HepG2 (cell line): ENCODE results near the gene SLC2A2. TPM values are rescaled to one million over a fixed set of nuclear protein-coding genes. Genes with fewer than 3 reads are reported as not detected.

Experiments
- ATAC-seq: fragments of 200-7000 bp; cut with Tn5 transposase; 3 replicates; pipeline ENCODE4 v1.9.1; 2020; ENCODE audit warnings: mild to moderate bottlenecking, moderate library complexity
- BruUV-seq: library from RNA; stranded (reverse); fragments of 400-500 nt; replicated peaks from 2 replicates; lab custom pipeline; 2021; lab: Mats Ljungman, UMichigan
- CTCF ChIA-PET: fragments of 300-600 bp; formaldehyde crosslinking; extraction: SDS; loops from one replicate; lab custom pipeline; 2021; ENCODE audit warnings: low total read pairs, inconsistent platforms, low intra/inter-chr PET ratio; lab: Yijun Ruan, JAX
- POLR2A ChIA-PET: fragments of 350-600 bp; sonication (Branson Sonifier 250); formaldehyde crosslinking; loops from one replicate; lab custom pipeline; 2020; ENCODE audit warnings: antibody characterized with exemption, inconsistent platforms; lab: Yijun Ruan, JAX
- DNase-seq: peaks from one replicate; pipeline ENCODE4 v3.0.0-alpha.2; 2015; ENCODE audit warnings: low spot score
- FAIRE-seq: peaks from 3 replicates; lab custom pipeline; 2011; peaks lifted over from hg19 to GRCh38; lab: Jason Lieb, UNC
- H2AFZ ChIP-seq: one replicate; pipeline ENCODE4 v1.6.1; 2011; ENCODE audit warnings: low read length, inconsistent platforms
- H3K27ac ChIP-seq: fragments of 300-600 bp; 3 replicates; pipeline ENCODE4 v1.8.0; 2011; ENCODE audit warnings: mixed run types, mild to moderate bottlenecking, mixed read lengths, low read length, inconsistent platforms; ENCODE audit not compliant: insufficient read depth; ENCODE audit errors: extremely low read length
- H3K27me3 ChIP-seq, 2 experiments: fragments of 200-600 bp in 1 of 2; 2 replicates in 1 of 2; 3 replicates in 1 of 2; pipeline versions ENCODE4 v1.6.0 to v1.8.0; 2011; ENCODE audit warnings: low read length in 2 of 2, mild to moderate bottlenecking in 2 of 2, moderate library complexity in 2 of 2, inconsistent platforms in 1 of 2; ENCODE audit not compliant: insufficient read depth in 2 of 2, control insufficient read depth in 1 of 2
- H3K36me3 ChIP-seq, 2 experiments: fragments of 200-600 bp in 1 of 2; replicated peaks in 1 of 2; 2 replicates in 1 of 2; 3 replicates in 1 of 2; pipeline versions ENCODE4 v1.5.1 to v1.8.0; 2011; ENCODE audit warnings: low read length in 2 of 2, inconsistent platforms in 1 of 2; ENCODE audit not compliant: insufficient read depth in 2 of 2, control insufficient read depth in 1 of 2
- H3K4me1 ChIP-seq: 2 replicates; pipeline ENCODE4 v1.5.1; 2012; ENCODE audit warnings: low read length, inconsistent platforms; ENCODE audit not compliant: insufficient read depth
- H3K4me2 ChIP-seq: 2 replicates; pipeline ENCODE4 v1.6.0; 2011; ENCODE audit warnings: low read depth, low read length, inconsistent platforms
- H3K4me3 ChIP-seq, 3 experiments: fragments of 200-600 bp in 1 of 3; sonication (generic), shearing (Covaris generic) in 1 of 3; replicated peaks in 1 of 3; 2 replicates each; pipeline ENCODE4 v1.5.1; 2011 to 2016; ENCODE audit warnings: low read length in 3 of 3, inconsistent platforms in 2 of 3, low read depth in 2 of 3, mild to moderate bottlenecking in 2 of 3, control low read depth in 1 of 3, mixed read lengths in 1 of 3; ENCODE audit not compliant: insufficient read depth in 1 of 3
- H3K79me2 ChIP-seq: one replicate; pipeline ENCODE4 v1.6.1; 2011; ENCODE audit warnings: low read length, inconsistent platforms; ENCODE audit not compliant: insufficient read depth
- H3K9ac ChIP-seq: 2 replicates; pipeline ENCODE4 v1.6.0; 2011; ENCODE audit warnings: mild to moderate bottlenecking, low read depth, low read length, inconsistent platforms; ENCODE audit not compliant: insufficient read depth
- H3K9me3 ChIP-seq: 2 replicates; pipeline ENCODE4 v1.5.1; 2012; ENCODE audit warnings: mild to moderate bottlenecking, low read length
- H4K20me1 ChIP-seq: 2 replicates; pipeline ENCODE4 v1.6.0; 2011; ENCODE audit warnings: inconsistent platforms, mild to moderate bottlenecking, low read length, moderate library complexity; ENCODE audit not compliant: insufficient read depth
- ARNTL ChIP-seq: sonication (generic); formaldehyde crosslinking; IDR thresholded peaks from 2 replicates; pipeline ENCODE4 v1.4.0; 2020; ENCODE audit warnings: mild to moderate bottlenecking, missing genetic modification reagents
- ELF4 ChIP-seq: sonication (generic); formaldehyde crosslinking; IDR thresholded peaks from 2 replicates; pipeline ENCODE4 v1.5.0; 2020; ENCODE audit warnings: missing genetic modification reagents, mild to moderate bottlenecking, moderate library complexity, borderline replicate concordance
- ZNF652 ChIP-seq: IDR thresholded peaks from 2 replicates; pipeline ENCODE4 v1.6.1; 2016; ENCODE audit warnings: low read depth, borderline replicate concordance
- ZNF891 ChIP-seq: sonication (generic); formaldehyde crosslinking; IDR thresholded peaks from 2 replicates; pipeline ENCODE4 v1.5.0; 2020; ENCODE audit warnings: mild to moderate bottlenecking, missing genetic modification reagents
- WGBS: methylation state at CpG from one replicate; pipeline ENCODE4 v1.1.6; 2017; ENCODE audit warnings: low lambda C conversion rate; 5-methylcytosine and 5-hydroxymethylcytosine counted together
- in situ Hi-C: cut with HindIII; loops from 2 replicates; pipeline ENCODE4 v1.10.0; 2017; ENCODE audit warnings: low pct_unique_long_range_greater_than_20kb; ENCODE audit not compliant: extremely low pct_ligation_motif_present
- intact Hi-C: fragments of 100-400 bp; cut with micrococcal nuclease; formaldehyde crosslinking; loops from one replicate; pipeline ENCODE4 v1.10.0; 2022; ENCODE audit not compliant: unreplicated experiment
- polyA plus RNA-seq, 8 experiments: library from polyadenylated mRNA; depleted of rRNA in 3 of 8; stranded (reverse) in 7 of 8; unstranded in 1 of 8; fragments of >200 nt; fragmentation: Illumina TruSeq in 4 of 8; extraction: Trizol in 4 of 8; gene quantifications; 2 replicates each; pipeline versions ENCODE4 v1.2.1 to v1.2.3, GENCODE V29; 2011 to 2016; ENCODE audit warnings: low read depth in 4 of 8, missing spikeins in 1 of 8, mixed read lengths in 1 of 8; ENCODE audit not compliant: insufficient read depth in 1 of 8
- total RNA-seq, 5 experiments: library from RNA; depleted of rRNA; stranded (reverse); fragments of >200 nt; fragmentation: Illumina TruSeq; extraction: Trizol; gene quantifications; 2 replicates each; pipeline ENCODE4 v1.2.3, GENCODE V29; 2016; ENCODE audit warnings: low read depth in 1 of 5
- TF ChIP-seq, protein P1 (sequence below): IDR thresholded peaks from 2 replicates; pipeline ENCODE4 v1.6.1; 2016; ENCODE audit warnings: low read depth

The SLC2A2 gene
- total and polyA plus RNA-seq, 2 of the 13 experiments (the other 11 are each of a cell fraction or from before 2014, with no cell fraction given) = 19.5 to 23.2 TPM

- intact Hi-C loops = loop anchor here (5.0 kb wide), 1 partner anchor 32 kb away; no protein-coding TSS in a partner anchor
- ChIA-PET CTCF (no interaction called here), POLR2A (no interaction called here)
- TF ChIP-seq ZNF891 (CRISPR knock-in tag) (no peak), ARNTL (CRISPR knock-in tag) (no peak)
- TF ChIP-seq, protein P1, sequence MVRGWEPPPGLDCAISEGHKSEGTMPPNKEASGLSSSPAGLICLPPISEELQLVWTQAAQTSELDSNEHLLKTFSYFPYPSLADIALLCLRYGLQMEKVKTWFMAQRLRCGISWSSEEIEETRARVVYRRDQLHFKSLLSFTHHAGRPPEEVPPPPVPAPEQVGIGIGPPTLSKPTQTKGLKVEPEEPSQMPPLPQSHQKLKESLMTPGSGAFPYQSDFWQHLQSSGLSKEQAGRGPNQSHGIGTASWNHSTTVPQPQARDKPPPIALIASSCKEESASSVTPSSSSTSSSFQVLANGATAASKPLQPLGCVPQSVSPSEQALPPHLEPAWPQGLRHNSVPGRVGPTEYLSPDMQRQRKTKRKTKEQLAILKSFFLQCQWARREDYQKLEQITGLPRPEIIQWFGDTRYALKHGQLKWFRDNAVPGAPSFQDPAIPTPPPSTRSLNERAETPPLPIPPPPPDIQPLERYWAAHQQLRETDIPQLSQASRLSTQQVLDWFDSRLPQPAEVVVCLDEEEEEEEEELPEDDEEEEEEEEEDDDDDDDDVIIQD = peak; percentile 75; the same call in 1 of the 2 replicates
- Histone ChIP-seq H3K4me3 (no peak overlapping the region), H3K79me2 (no peaks in the 10 kb centered on the region), H3K4me2 (no peak overlapping the region), H3K27ac (no peak overlapping the region), H3K9ac (no peak overlapping the region), H4K20me1 (no peaks in the 10 kb centered on the region), H3K27me3 (no peaks in the 10 kb centered on the region), H3K36me3 (no peaks in the 10 kb centered on the region), H2AFZ (no peak overlapping the region), H3K4me1 (peaks cover 55% of the 10 kb centered on the region), H3K9me3 (no peaks in the 10 kb centered on the region)
- no peak for DNase-seq
- 75% methylated on average over 3 of the region's 3 CpGs for WGBS
- ATAC-seq = no peak
- no peak for FAIRE-seq
- no TSS peak for BruUV-seq
- in situ Hi-C loops = no loop called here
These were observed 33.5 kb upstream of the SLC2A2 start for GRCh38 chr3:171059978-171060377.

DNA sequence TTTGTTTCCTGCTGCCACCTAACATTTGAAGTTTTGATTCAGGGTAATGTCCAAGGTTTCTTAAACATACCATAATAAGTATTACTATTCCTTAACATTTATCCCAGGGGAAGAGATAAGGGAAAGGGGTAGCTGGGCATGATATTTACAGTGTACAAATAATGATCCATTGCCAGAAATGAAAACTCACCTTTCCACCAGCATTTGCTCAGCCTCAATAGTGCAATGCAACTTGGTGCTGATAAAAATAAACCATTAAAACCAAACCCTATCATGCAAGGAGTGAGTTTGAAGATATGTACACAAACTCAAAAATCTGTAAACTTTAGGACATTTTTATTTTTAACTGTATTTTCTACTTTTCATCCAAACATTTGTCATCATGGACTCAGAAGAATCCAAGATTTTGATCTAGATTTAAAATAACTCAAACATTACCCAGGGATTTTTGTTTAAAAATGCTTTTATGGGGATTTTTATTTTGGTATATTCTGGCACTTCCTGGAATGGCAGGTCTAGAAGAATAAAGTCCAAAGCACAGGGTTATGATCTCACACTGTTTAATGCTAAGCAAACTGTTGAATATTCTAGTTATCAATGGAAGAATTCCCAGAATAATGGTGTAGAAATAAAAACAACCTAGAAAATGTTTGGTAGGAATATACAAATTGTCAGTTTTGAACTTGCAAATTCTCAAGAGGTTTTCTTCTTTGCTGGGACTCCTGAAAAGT, 32.5 kb upstream of the SLC2A2 start:
- no peak overlapping the region for H3K4me2 ChIP-seq
- no peaks in the 10 kb centered on the region for H4K20me1 ChIP-seq
- no peaks in the 10 kb centered on the region for H3K9me3 ChIP-seq
- in situ Hi-C loops (no loop called here), intact Hi-C loops (loop anchor here (5.0 kb wide), 1 partner anchor 33 kb away; no protein-coding TSS in a partner anchor)
- no peak for DNase-seq
- H3K4me3 ChIP-seq = no peak overlapping the region
- no peak overlapping the region for H3K9ac ChIP-seq
- CTCF ChIA-PET = no interaction called here
- no peak overlapping the region for H3K27ac ChIP-seq
- POLR2A ChIA-PET = no interaction called here
- H3K27me3 ChIP-seq = no peaks in the 10 kb centered on the region
- TF ChIP-seq ZNF652 (no peak), ELF4 (CRISPR knock-in tag) (0 out of 2 replicates have a peak, but pooled peaks have one; percentile 24)
- FAIRE-seq = no peak
- H3K4me1 ChIP-seq = peaks cover 64% of the 10 kb centered on the region
- no peaks in the 10 kb centered on the region for H3K79me2 ChIP-seq
- ATAC-seq = no peak
- H2AFZ ChIP-seq = no peak overlapping the region
- H3K36me3 ChIP-seq = no peaks in the 10 kb centered on the region
- BruUV-seq = no TSS peak
